Osteoblast (primary cell): Measurements from ENCODE around the gene CLDND1. TPM values are rescaled to one million over a fixed set of nuclear protein-coding genes. Genes with fewer than 3 reads are reported as not detected.

Experiments
- DNase-seq: peaks from one replicate; pipeline ENCODE4 v3.0.0; 2011; ENCODE audit warnings: low spot score, mixed read lengths; ENCODE audit not compliant: insufficient read length; ENCODE audit errors: missing footprints
- H2AFZ ChIP-seq: 2 replicates; pipeline ENCODE4 v1.6.0; 2011; ENCODE audit warnings: mild to moderate bottlenecking, low read length
- H3K27ac ChIP-seq: 2 replicates; pipeline ENCODE4 v1.5.1; 2011; ENCODE audit warnings: mild to moderate bottlenecking, low read depth, low read length, moderate library complexity
- H3K27me3 ChIP-seq: 2 replicates; pipeline ENCODE4 v1.6.0; 2012; ENCODE audit warnings: mild to moderate bottlenecking, control low read depth, inconsistent platforms, low read length, moderate library complexity; ENCODE audit not compliant: insufficient read depth
- H3K36me3 ChIP-seq: 2 replicates; pipeline ENCODE4 v1.5.1; 2011; ENCODE audit warnings: mild to moderate bottlenecking, low read length, control low read depth, moderate library complexity; ENCODE audit not compliant: insufficient read depth
- H3K4me1 ChIP-seq: 2 replicates; pipeline ENCODE4 v1.5.1; 2011; ENCODE audit warnings: mild to moderate bottlenecking, low read length, control low read depth, moderate library complexity; ENCODE audit not compliant: insufficient read depth
- H3K4me2 ChIP-seq: 2 replicates; pipeline ENCODE4 v1.6.0; 2011; ENCODE audit warnings: mild to moderate bottlenecking, low read length; ENCODE audit not compliant: insufficient read depth
- H3K4me3 ChIP-seq: fragments of 200-600 bp; sonication (generic); 3 replicates; pipeline ENCODE4 v1.5.1; 2012; ENCODE audit warnings: mild to moderate bottlenecking, low read length, inconsistent platforms; ENCODE audit not compliant: insufficient read depth
- H3K79me2 ChIP-seq: 2 replicates; pipeline ENCODE4 v1.6.0; 2012; ENCODE audit warnings: mild to moderate bottlenecking, low read length, control low read depth, inconsistent platforms; ENCODE audit not compliant: insufficient read depth
- H3K9me3 ChIP-seq: 2 replicates; pipeline ENCODE4 v1.5.1; 2011; ENCODE audit warnings: low read depth, low read length, control low read depth
- H4K20me1 ChIP-seq: 2 replicates; pipeline ENCODE4 v1.6.0; 2012; ENCODE audit warnings: mild to moderate bottlenecking, low read length, control low read depth; ENCODE audit not compliant: insufficient read depth
- total RNA-seq: library from RNA; depleted of rRNA; stranded (reverse); fragments of >200 nt; gene quantifications from 2 replicates; pipeline ENCODE4 v1.2.3, GENCODE V29; 2012
- TF ChIP-seq, protein P1 (sequence below): IDR thresholded peaks from 2 replicates; pipeline ENCODE4 v1.5.1; 2011; ENCODE audit warnings: mild to moderate bottlenecking, low read depth, low read length, moderate library complexity; ENCODE audit errors: extremely low read depth

CLDND1 gene
- total RNA-seq, 1 donor, result 74.2 TPM

DNA sequence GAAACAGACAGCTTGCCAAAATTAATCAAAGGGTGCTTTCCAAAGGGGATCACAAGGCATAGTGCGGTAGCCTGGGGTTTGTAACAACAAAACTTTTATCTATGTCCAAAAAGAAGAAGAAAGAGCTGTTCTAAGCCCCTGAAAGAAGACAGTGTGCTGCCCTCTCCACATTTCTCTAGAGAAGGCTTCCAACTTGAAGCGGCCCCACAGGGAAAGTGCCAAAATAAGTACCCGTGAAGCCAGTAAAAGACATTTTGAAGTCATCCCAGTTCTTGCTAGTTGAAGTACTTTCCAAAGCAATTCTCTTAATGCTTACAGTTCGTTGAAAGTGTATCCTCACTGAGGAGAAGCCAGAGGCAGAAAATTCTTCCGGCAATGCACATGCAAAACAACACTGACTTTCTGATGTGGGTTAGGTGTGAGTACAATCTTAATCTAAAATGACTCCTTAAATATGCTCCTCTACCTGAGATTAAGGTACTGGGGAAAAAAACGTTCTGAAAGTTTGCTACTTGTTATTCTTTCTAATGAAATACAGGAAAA lies 30.4 kb upstream of the CLDND1 start:
- TF ChIP-seq, protein P1, sequence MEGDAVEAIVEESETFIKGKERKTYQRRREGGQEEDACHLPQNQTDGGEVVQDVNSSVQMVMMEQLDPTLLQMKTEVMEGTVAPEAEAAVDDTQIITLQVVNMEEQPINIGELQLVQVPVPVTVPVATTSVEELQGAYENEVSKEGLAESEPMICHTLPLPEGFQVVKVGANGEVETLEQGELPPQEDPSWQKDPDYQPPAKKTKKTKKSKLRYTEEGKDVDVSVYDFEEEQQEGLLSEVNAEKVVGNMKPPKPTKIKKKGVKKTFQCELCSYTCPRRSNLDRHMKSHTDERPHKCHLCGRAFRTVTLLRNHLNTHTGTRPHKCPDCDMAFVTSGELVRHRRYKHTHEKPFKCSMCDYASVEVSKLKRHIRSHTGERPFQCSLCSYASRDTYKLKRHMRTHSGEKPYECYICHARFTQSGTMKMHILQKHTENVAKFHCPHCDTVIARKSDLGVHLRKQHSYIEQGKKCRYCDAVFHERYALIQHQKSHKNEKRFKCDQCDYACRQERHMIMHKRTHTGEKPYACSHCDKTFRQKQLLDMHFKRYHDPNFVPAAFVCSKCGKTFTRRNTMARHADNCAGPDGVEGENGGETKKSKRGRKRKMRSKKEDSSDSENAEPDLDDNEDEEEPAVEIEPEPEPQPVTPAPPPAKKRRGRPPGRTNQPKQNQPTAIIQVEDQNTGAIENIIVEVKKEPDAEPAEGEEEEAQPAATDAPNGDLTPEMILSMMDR, result no peak
- Histone ChIP-seq H3K4me1 (no peaks in the 10 kb centered on the region), H3K79me2 (no peaks in the 10 kb centered on the region), H3K9me3 (no peaks in the 10 kb centered on the region), H3K4me2 (no peak overlapping the region), H2AFZ (no peak overlapping the region), H4K20me1 (no peaks in the 10 kb centered on the region), H3K27ac (no peak overlapping the region), H3K27me3 (peaks cover 51% of the 10 kb centered on the region), H3K4me3 (no peak overlapping the region), H3K36me3 (no peaks in the 10 kb centered on the region)
- DNase-seq, result no peak

DNA sequence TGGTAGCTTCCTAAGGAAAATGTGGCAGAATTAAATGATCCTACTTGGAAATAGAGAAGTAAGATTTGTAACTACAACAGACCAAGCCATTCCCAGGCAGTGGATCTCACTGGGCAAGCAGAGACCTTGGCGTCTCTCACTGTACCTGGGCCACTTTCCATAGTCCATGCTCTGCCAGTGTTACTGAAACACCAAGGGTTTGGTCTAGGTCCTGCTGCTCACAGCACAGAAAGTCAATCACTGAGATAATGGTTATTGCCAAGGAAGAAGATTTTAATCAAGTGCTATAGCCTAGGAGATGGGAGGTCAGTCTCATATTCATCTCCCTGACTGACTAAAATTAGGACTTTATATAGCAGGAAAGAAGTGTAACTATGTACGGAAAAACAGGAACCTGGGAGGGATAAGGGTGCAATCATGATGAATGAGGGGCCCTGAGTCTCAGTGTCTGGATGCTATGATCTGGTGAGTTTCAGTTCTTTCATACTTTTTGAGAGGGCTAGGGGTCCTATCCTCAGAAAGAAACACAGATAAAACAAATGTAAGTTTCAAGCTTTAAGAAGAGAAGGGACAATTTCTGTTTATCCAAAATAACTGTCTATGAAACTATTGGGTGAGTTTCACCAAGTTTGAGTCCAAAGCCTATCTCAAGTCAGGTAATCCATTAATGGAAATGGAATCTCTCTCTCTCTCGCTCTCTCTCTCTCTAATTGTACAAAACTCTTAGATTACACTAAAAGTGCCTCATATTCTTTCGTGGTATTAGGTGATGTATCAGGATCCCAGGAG lies 29.7 kb upstream of the CLDND1 start:
- H2AFZ ChIP-seq, result no peak overlapping the region
- H3K4me3 ChIP-seq, result no peak overlapping the region
- no peaks in the 10 kb centered on the region for H3K79me2 ChIP-seq
- no peaks in the 10 kb centered on the region for H3K4me1 ChIP-seq
- peaks cover 48% of the 10 kb centered on the region for H3K27me3 ChIP-seq
- no peak overlapping the region for H3K4me2 ChIP-seq
- H3K27ac ChIP-seq, result no peak overlapping the region
- no peaks in the 10 kb centered on the region for H3K36me3 ChIP-seq
- DNase-seq, result no peak
- no peaks in the 10 kb centered on the region for H3K9me3 ChIP-seq
- TF ChIP-seq, protein P1, result no peak
- no peaks in the 10 kb centered on the region for H4K20me1 ChIP-seq

DNA sequence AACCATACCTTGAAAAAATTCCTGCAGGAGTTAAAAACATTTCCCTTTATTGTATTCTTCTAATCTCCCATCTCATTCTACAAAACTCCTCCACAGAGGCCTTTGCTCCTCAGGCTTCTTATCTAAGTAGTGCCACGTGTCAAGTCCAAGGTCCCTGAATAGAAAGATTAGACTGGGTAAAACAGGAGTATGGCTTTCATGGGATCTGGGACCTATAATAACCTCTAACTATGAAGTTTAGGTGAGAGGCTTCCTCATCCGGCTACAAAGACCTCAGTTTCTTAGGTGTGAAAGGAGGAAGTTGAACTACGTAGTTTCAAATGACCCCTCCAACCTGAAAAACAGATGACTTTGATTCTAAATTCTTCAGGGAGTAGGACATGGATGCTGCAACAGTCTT lies 29.1 kb upstream of the CLDND1 start:
- H3K4me2 ChIP-seq, result no peak overlapping the region
- H3K36me3 ChIP-seq, result no peaks in the 10 kb centered on the region
- no peak for DNase-seq
- H3K27me3 ChIP-seq, result peaks cover 43% of the 10 kb centered on the region
- H4K20me1 ChIP-seq, result no peaks in the 10 kb centered on the region
- no peaks in the 10 kb centered on the region for H3K9me3 ChIP-seq
- H3K27ac ChIP-seq, result no peak overlapping the region
- no peaks in the 10 kb centered on the region for H3K79me2 ChIP-seq
- H3K4me1 ChIP-seq, result no peaks in the 10 kb centered on the region
- H2AFZ ChIP-seq, result no peak overlapping the region
- TF ChIP-seq, protein P1, result no peak
- H3K4me3 ChIP-seq, result no peak overlapping the region

DNA sequence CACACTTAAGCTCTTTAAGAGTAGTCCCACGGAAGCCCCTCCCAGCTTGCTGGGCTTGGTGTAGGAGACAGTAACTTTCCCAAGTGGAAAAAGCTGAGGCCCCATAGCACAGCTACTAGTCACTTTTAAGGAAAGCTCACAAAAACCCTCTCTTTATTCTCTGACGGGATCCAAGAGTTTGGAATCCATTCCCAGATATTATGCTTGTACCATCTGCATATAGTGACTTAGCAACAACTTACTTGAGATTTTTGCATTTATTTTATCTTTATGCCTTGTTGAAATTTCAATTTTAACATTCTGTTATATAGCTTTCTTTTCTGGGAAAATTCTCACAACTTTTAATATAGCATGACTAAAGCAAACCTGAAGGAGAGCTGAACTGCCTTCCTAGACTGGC lies 28.5 kb upstream of the CLDND1 start:
- Histone ChIP-seq H2AFZ (no peak overlapping the region), H3K4me3 (no peak overlapping the region), H3K9me3 (no peaks in the 10 kb centered on the region), H3K27me3 (peaks cover 43% of the 10 kb centered on the region), H3K4me1 (no peaks in the 10 kb centered on the region), H3K27ac (no peak overlapping the region), H3K36me3 (no peaks in the 10 kb centered on the region), H3K4me2 (no peak overlapping the region), H3K79me2 (no peaks in the 10 kb centered on the region), H4K20me1 (no peaks in the 10 kb centered on the region)
- TF ChIP-seq, protein P1, result no peak
- DNase-seq, result no peak
